Measurements from ENCODE around the gene RNU7-1. TPM values are rescaled to one million over a fixed set of nuclear protein-coding genes. Genes with fewer than 3 reads are reported as not detected.
A peak's percentile ranks its signal among the peaks of the same experiment; 100 is the strongest.

RNU7-1 gene
- total and polyA plus RNA-seq, 9 of the 15 experiments (the other 6 are each of a cell fraction or from before 2014, with no cell fraction given) = not detected

- no peak overlapping the region for H3K27ac ChIP-seq (ENCODE audit: extremely low read depth, low read depth, low read length)
- intact Hi-C loops (cut with micrococcal nuclease) = no loop called here
These were observed 14.4 kb downstream of the RNU7-1 start for GRCh38 chr12:6957741-6958608.

More at GRCh38 chr12:6957741-6958608, 14.4 kb downstream of the RNU7-1 start:
- no peaks in the 10 kb centered on the region for H4K20me1 ChIP-seq (replicated peaks; ENCODE audit: control insufficient read depth, insufficient read depth, low read length)
- H2AFZ ChIP-seq (ENCODE audit: low read depth, low read length) = no peak overlapping the region
- 79% methylated on average over 20 of the region's 28 CpGs for WGBS (ENCODE audit: insufficient coverage, low coverage, missing lambda C conversion rate)
- H3K79me2 ChIP-seq (ENCODE audit: control insufficient read depth, insufficient read depth, low read length) = peaks cover 10% of the 10 kb centered on the region; the same call in 2 of the 3 replicates
- H3K4me3 ChIP-seq = no peak overlapping the region
- CTCF ChIA-PET (ENCODE audit: low intra/inter-chr PET ratio) = no interaction called here
- H3K36me3 ChIP-seq (ENCODE audit: control insufficient read depth, insufficient read depth, low read length) = no peaks in the 10 kb centered on the region
- peak overlapping the region in 1 of 2 experiments; percentile 7; a peak in 1 of 4 replicates for H3K9ac ChIP-seq (ENCODE audit: insufficient read depth in 1 of 2, low read depth in 2 of 2, low read length in 2 of 2)
- POLR2A ChIA-PET = interaction anchor here (0.5 to 8.0 kb wide), 3 partner anchors 13 to 337 kb away, joined by 3 to 98 read pairs (median 4); partner anchors contain the start of genes C12orf57 and RNU7-1
- BruUV-seq (replicated peaks) = no TSS peak
- no peak for FAIRE-seq
- ATAC-seq = no peak
- peaks cover 28 to 70% of the 10 kb centered on the region in 2 experiments for H3K4me1 ChIP-seq (replicated peaks in 1 of 2; ENCODE audit: control insufficient read depth in 2 of 2, insufficient read depth in 2 of 2, low read length in 2 of 2)
- no peak for DNase-seq (ENCODE audit: extremely low read depth in 1 of 4, low spot score in 3 of 4)
- TF ChIP-seq SRF (CRISPR knock-in tag; IDR thresholded peaks at IDR 0.05) (no peak), NBN (IDR thresholded peaks at IDR 0.05; ENCODE audit: low read depth) (no peak), BCLAF1 (IDR thresholded peaks at IDR 0.05; ENCODE audit: borderline replicate concordance in 1 of 2, control insufficient read depth in 1 of 2, low read depth in 2 of 2, low read length in 1 of 2) (no peak), SOX6 (IDR thresholded peaks at IDR 0.05) (no peak), NCOA6 (IDR thresholded peaks at IDR 0.05) (no peak), CC2D1A (IDR thresholded peaks at IDR 0.05) (no peak), DNMT1 (IDR thresholded peaks at IDR 0.05) (no peak), PTBP1 (IDR thresholded peaks at IDR 0.05; ENCODE audit: low read depth, low read length) (no peak), ZBTB34 (CRISPR knock-in tag; IDR thresholded peaks at IDR 0.05) (no peak), ZNF76 (CRISPR knock-in tag; IDR thresholded peaks at IDR 0.05; ENCODE audit: borderline replicate concordance) (no peak), PREB (CRISPR knock-in tag; IDR thresholded peaks at IDR 0.05) (no peak)
- TF ChIP-seq, protein P1, sequence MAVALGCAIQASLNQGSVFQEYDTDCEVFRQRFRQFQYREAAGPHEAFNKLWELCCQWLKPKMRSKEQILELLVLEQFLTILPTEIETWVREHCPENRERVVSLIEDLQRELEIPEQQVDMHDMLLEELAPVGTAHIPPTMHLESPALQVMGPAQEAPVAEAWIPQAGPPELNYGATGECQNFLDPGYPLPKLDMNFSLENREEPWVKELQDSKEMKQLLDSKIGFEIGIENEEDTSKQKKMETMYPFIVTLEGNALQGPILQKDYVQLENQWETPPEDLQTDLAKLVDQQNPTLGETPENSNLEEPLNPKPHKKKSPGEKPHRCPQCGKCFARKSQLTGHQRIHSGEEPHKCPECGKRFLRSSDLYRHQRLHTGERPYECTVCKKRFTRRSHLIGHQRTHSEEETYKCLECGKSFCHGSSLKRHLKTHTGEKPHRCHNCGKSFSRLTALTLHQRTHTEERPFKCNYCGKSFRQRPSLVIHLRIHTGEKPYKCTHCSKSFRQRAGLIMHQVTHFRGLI (CRISPR knock-in tag; IDR thresholded peaks at IDR 0.05) = no peak
- no peaks in the 10 kb centered on the region for H3K9me1 ChIP-seq (ENCODE audit: control insufficient read depth, insufficient read depth, low read length)
- no peaks in the 10 kb centered on the region for H3K9me3 ChIP-seq (replicated peaks; ENCODE audit: control insufficient read depth, insufficient read depth, low read depth, low read length)
- no peaks in the 10 kb centered on the region for H3K27me3 ChIP-seq (ENCODE audit: control insufficient read depth in 2 of 2, insufficient read depth in 2 of 2, low read length in 2 of 2)
- H3K4me2 ChIP-seq (ENCODE audit: insufficient read depth, low read length) = no peak overlapping the region
- in situ Hi-C loops (cut with MboI) = no loop called here

Data from K562 (cell line).